ENCODE measurements around the gene PLA2G3. TPM values are rescaled to one million over a fixed set of nuclear protein-coding genes. Genes with fewer than 3 reads are reported as not detected.

PLA2G3 gene
- total and polyA plus RNA-seq, 4 donors, result 0.85 to 17.4 (median 8.2) TPM

DNA sequence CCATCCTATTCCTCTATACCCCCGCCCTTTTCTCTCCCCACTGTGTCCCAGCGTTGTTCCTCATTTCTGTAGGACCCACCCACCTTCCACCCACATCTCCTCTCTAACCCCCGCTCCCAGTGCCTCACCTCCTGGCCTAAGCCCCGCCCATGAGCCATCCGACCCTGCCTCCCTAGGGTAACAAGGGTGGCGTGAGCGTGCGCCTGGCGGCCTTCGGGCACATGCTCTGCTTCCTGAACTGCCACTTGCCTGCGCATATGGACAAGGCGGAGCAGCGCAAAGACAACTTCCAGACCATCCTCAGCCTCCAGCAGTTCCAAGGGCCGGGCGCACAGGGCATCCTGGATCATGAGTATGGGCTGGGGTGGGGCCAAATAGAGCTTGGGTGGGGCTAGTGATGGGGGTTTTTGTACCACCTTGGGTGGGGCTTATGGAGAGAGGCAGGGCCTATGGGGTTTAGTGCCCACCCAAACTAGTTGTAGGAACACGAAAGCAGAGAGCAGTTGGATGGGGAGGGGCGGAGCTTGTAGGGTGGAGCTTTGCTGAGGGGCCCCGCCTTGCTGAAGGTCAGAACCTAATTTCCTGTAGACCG is 13.0 kb downstream of the PLA2G3 start:
- H3K4me1 ChIP-seq (ENCODE audit: control insufficient read depth in 5 of 5, insufficient read depth in 5 of 5, low read length in 5 of 5), result peaks cover 0 to 7% (median 0%) of the 10 kb centered on the region in 5 donors
- no peak overlapping the region for H3K9ac ChIP-seq (ENCODE audit: insufficient read depth in 1 of 2, low read length in 2 of 2)
- H3K27me3 ChIP-seq (ENCODE audit: control insufficient read depth in 3 of 3, insufficient read depth in 3 of 3, low read length in 2 of 3), result no peaks in the 10 kb centered on the region
- DNase-seq, result no peak
- WGBS, 2 donors, result 45 to 64% methylated on average over 19 of the region's 19 CpGs
- TF ChIP-seq, protein P1, sequence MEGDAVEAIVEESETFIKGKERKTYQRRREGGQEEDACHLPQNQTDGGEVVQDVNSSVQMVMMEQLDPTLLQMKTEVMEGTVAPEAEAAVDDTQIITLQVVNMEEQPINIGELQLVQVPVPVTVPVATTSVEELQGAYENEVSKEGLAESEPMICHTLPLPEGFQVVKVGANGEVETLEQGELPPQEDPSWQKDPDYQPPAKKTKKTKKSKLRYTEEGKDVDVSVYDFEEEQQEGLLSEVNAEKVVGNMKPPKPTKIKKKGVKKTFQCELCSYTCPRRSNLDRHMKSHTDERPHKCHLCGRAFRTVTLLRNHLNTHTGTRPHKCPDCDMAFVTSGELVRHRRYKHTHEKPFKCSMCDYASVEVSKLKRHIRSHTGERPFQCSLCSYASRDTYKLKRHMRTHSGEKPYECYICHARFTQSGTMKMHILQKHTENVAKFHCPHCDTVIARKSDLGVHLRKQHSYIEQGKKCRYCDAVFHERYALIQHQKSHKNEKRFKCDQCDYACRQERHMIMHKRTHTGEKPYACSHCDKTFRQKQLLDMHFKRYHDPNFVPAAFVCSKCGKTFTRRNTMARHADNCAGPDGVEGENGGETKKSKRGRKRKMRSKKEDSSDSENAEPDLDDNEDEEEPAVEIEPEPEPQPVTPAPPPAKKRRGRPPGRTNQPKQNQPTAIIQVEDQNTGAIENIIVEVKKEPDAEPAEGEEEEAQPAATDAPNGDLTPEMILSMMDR (IDR thresholded peaks at IDR 0.05; ENCODE audit: control extremely low read depth, extremely low read depth), result no peak
- H3K36me3 ChIP-seq (ENCODE audit: control insufficient read depth in 4 of 4, insufficient read depth in 4 of 4, low read length in 4 of 4), result no peaks in the 10 kb centered on the region
- H3K27ac ChIP-seq (ENCODE audit: low read depth in 1 of 2, low read length in 1 of 2), result no peak overlapping the region
- ATAC-seq (ENCODE audit: insufficient read depth, low FRiP score), result no peak
- H3K9me3 ChIP-seq (ENCODE audit: control insufficient read depth in 4 of 4, insufficient read depth in 3 of 4, low read length in 3 of 4), result no peaks in the 10 kb centered on the region
- no peak overlapping the region for H3K4me3 ChIP-seq

DNA sequence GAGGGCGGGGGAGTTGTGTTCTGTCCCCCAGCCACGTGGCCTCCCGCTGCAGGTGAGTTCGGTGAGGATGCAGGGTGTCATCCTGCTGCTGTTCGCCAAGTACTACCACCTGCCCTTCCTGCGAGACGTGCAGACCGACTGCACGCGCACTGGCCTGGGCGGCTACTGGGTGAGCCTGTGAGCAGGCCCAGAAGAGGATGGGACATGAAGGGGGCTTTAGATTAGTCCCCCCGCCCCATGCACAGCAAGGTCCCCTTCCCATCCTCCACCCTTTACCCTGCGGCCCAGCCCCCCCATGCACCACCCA is 13.5 kb downstream of the PLA2G3 start:
- Histone ChIP-seq H3K4me3 (no peak overlapping the region), H3K27ac (ENCODE audit: low read depth in 1 of 2, low read length in 1 of 2) (no peak overlapping the region), H3K9me3 (ENCODE audit: control insufficient read depth in 4 of 4, insufficient read depth in 3 of 4, low read length in 3 of 4) (no peaks in the 10 kb centered on the region), H3K4me1 (ENCODE audit: control insufficient read depth in 5 of 5, insufficient read depth in 5 of 5, low read length in 5 of 5) (peaks cover 0 to 7% (median 0%) of the 10 kb centered on the region in 5 donors), H3K27me3 (ENCODE audit: control insufficient read depth in 3 of 3, insufficient read depth in 3 of 3, low read length in 2 of 3) (no peaks in the 10 kb centered on the region), H3K9ac (ENCODE audit: insufficient read depth in 1 of 2, low read length in 2 of 2) (no peak overlapping the region), H3K36me3 (ENCODE audit: control insufficient read depth in 4 of 4, insufficient read depth in 4 of 4, low read length in 4 of 4) (no peaks in the 10 kb centered on the region)
- ATAC-seq (ENCODE audit: insufficient read depth, low FRiP score) (no peak), DNase-seq (no peak)
- 82 to 86% methylated on average over 13 of the region's 13 CpGs for WGBS, 2 donors
- TF ChIP-seq, protein P1 (IDR thresholded peaks at IDR 0.05; ENCODE audit: control extremely low read depth, extremely low read depth), result no peak

DNA sequence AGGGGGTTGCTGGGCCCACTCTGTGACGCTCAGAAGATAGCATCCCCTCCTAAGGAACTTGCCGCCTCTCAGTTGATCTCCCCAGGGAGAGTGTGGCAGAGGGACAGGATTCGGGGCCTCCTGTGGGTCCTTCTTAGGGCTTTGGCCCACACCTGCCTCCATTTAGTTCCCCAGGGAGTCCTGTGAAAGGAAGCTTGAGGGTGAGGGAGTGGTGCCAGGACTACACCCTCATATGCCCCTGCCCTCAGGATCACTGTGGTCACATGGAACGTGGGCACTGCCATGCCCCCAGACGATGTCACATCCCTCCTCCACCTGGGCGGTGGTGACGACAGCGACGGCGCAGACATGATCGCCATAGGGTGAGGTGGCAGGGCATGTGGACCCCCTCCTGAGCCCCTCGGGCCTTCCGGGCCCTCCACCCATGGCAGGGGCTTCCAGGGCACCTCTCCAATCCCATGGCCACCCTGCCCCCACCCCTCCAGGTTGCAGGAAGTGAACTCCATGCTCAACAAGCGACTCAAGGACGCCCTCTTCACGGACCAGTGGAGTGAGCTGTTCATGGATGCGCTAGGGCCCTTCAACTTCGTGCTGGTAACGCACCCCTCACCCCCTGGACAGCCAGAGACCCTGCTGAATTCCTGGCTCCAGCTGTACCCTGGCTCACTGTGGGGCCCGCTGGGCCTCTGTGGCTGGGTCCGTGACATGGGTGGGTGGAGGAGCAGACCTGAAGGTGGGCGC is 14.0 kb downstream of the PLA2G3 start:
- Histone ChIP-seq H3K9ac (ENCODE audit: insufficient read depth in 1 of 2, low read length in 2 of 2) (no peak overlapping the region), H3K9me3 (ENCODE audit: control insufficient read depth in 4 of 4, insufficient read depth in 3 of 4, low read length in 3 of 4) (no peaks in the 10 kb centered on the region), H3K36me3 (ENCODE audit: control insufficient read depth in 4 of 4, insufficient read depth in 4 of 4, low read length in 4 of 4) (no peaks in the 10 kb centered on the region), H3K4me3 (no peak overlapping the region), H3K27me3 (ENCODE audit: control insufficient read depth in 3 of 3, insufficient read depth in 3 of 3, low read length in 2 of 3) (no peaks in the 10 kb centered on the region), H3K4me1 (ENCODE audit: control insufficient read depth in 5 of 5, insufficient read depth in 5 of 5, low read length in 5 of 5) (peaks cover 0 to 7% (median 0%) of the 10 kb centered on the region in 5 donors), H3K27ac (ENCODE audit: low read depth in 1 of 2, low read length in 1 of 2) (no peak overlapping the region)
- 85 to 89% methylated on average over 22 of the region's 22 CpGs for WGBS, 2 donors
- TF ChIP-seq, protein P1 (IDR thresholded peaks at IDR 0.05; ENCODE audit: control extremely low read depth, extremely low read depth), result no peak
- DNase-seq, result no peak
- ATAC-seq (ENCODE audit: insufficient read depth, low FRiP score), result no peak

All from lung (tissue), 12 donors.